ENCODE data around the gene PPP4R1.

The PPP4R1 gene

DNA sequence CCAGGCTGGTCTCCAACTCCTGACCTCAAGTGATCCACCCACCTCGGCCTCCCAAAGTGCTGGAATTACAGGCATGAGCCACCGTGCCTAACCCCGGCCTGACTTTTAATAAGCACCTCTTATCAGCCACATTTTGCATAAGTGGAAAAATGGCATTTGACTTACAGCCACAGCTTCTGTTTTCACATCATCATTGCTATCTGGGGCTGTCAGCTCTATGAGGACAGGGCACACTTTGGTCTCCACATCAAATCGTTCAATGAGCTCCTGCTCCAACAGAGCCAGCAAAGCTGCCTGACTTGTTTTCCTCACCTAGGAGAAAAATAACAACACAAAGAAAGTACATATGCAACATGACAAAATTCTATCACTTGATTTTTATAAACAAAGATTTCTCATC is 26.4 kb downstream of the PPP4R1 start:
- DNase-seq (ENCODE audit: low read depth) = no peak

DNA sequence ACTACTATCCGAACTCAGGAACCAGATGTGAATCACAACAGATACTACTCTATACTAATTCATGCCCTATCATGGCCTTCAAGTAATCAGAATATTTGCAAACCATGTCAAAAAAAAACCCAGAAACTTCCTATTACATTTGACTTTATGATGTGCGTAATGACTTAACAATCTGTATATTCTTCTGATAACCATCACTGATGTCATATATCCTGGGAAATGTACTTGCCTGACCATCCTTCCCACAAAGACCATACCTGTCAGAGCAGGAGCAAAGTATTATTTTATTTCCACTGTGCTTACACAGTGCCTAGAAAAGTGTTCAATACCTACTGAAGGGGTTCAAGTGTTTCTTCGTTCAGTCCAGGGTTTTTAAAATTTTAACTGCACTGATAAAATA is 27.5 kb downstream of the PPP4R1 start:
- no peak for DNase-seq (ENCODE audit: low read depth)

DNA sequence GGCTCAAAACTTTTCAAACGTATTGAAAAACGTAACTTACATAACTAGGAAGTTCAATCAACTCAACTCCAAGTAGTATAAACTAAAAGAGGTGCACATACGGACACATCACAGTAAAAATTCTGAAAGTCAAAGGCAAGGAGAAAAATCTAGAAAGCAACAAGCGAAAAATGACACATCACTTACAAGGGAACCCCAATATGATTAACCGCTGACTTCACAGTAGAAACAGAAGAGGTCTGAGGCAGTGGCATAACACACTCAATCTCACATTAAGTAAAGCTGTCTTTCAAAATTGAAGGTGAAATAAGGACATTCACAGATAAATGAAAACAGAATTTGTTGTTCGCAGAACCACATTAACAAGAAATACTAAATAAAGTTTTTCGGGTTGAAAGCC is 32.7 kb downstream of the PPP4R1 start:
- no peak for DNase-seq (ENCODE audit: low read depth)

DNA sequence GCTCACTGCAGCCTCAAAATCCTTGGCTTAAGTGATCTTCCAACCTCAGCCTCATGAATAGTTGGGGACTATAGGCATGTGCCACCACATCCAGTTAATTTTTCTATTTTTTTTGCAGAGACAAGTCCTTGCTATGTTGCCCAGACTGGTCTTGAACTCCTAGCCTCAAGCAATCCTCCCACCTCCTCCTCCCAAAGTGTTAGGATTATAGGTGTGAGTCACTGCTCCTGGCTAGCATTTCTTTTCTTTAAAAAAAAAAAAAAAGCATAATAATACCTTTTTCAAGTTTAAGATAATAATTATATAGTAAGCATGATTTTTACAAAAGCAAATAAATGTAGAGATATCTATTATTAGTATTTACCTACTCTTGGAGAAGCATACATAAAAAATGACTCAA is 36.1 kb downstream of the PPP4R1 start:
- DNase-seq (ENCODE audit: low read depth) = no peak

DNA sequence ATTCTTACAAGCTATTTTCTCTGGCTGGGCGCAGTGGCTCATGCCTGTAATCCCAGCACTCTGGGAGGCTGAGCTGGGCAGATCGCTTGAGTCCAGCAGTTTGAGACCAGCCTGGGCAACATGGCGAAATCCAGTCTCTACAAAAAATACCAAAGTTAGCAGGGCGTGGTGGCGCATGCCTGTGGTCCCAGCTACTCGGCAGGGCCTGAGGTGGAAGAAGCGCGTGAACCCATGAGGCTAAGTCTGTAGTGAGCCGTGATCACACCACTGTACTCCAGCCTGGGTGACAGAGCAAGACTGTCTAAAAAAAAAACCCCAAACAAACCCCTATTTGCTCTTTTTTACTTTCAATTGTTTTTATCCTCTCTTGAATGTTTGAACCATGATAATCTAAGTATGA is 37.0 kb downstream of the PPP4R1 start:
- no peak for DNase-seq (ENCODE audit: low read depth)

DNA sequence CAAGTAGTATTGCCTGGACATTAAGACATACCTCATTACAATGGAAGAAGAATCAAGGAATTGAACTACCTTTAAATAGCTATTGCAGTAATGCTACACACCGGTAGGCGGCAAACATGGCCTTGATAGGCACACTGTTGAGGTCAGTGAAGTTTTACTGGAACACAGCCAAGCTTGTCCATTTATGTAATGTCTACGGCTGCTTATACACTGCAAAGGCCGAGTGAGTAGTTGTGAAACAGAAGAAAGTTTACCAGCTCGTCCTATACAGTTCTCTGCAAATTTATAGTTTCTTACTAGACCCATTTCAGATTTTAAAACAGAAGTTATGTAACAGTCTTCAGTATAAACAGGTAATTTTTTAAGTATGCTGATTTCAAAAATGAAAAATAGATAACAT is 38.8 kb downstream of the PPP4R1 start:
- DNase-seq (ENCODE audit: low read depth) = no peak

DNA sequence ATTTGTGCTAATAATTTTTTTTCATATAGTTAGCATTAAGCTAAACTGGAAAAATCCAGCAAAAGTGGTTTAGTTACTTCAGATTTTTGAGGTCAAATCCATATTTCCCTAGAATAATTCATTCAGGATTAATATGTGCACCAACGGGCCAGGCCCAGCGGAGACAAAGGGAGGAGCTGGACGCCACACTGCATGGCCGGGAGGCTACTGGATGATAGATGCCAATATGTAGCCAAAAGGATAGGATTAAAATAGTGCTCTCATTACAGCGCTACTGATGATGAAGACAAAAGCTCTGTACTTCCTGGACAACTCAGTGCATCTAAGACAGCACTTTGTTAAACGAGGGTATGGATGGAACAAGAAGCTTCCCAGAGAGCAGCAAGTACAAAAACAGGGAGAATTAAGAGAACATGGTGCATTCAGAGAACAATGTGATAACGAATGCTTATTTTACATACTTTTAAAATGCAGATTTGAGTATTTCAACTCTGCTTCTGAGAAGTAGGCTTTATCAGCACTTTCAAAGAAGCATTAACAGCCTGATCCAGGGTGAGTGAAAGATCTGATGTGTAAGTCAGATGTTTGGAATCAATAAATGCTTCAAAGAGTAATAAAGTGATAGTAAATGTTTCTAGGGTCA is 39.8 kb downstream of the PPP4R1 start:
- no peak for DNase-seq (ENCODE audit: low read depth)

DNA sequence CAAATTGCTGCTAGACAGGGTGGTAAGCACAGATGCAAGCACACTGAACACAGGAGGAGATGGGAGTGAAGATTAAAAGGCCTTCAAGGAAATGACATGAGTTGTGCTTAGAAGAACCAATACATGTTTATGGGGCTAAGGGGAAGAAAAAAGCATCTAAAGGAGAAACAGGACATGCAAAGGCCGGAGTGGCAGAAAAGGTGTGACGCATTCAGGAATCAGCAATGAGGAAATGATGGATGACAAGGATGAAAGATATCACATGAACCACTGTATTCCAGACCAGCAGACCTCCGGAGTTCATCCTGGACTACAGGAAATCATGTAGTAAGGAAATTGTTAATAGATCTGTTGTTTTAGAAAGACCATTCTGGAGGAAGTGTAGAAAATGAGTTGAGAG is 42.8 kb downstream of the PPP4R1 start:
- no peak for DNase-seq (ENCODE audit: low read depth)

DNA sequence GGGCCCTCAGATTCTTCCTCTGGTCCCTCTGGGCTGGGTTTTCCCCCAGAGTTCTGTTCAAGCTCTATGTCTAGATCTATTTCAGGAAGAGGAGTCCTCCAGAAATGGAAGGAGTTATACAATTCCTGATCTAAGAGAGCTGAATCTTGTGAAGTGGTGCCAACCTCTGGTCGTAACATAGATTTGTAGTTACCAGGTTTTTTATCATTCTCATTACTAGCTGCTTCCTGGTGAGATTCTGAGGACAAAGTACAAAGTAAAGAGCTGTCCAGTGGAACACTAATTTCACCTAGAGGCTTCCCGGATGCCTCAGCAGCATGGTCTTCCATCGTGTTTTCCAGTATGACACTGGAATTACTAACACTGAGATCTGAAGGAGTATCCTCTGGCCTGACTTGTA is 44.1 kb downstream of the PPP4R1 start:
- DNase-seq (ENCODE audit: low read depth) = no peak

DNA sequence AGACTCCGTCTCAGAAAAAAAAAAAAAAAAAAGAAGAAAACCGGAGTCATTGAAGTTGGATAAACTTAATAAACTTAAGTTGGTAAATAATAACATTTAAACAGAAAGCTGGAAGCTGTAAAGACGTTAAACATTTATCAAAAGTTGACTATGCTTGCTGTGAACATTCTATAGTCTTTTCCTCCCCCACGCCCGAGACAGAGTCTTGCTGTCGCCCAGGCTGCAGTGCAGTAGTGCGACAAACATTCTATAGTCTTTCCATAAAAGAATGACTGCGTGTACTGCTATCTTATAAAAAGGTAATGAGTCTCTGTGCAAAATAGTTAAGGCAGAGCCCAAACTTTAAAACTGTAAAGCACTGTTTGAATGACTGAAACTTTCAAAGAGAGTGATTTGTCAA is 45.2 kb downstream of the PPP4R1 start:
- DNase-seq (ENCODE audit: low read depth) = no peak

DNA sequence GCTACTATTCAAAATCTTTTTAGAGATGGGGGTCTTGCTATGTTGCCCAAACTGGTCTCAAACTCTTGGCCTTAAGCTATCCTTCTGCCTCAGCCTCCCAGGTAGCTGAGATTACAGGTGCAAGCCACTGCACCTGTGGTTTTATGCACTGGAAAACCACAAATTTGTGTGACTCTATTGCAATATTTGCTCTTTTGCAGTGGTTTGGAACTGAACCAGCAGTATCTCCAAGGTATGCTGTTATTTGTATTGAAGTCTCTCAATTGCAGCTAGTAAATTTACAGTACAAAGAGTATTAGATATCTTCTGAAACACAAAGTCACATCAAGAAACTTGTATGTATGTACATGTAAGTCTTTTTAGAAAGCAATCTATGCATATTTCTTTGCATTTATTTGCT is 46.2 kb downstream of the PPP4R1 start:
- no peak for DNase-seq (ENCODE audit: low read depth)

DNA sequence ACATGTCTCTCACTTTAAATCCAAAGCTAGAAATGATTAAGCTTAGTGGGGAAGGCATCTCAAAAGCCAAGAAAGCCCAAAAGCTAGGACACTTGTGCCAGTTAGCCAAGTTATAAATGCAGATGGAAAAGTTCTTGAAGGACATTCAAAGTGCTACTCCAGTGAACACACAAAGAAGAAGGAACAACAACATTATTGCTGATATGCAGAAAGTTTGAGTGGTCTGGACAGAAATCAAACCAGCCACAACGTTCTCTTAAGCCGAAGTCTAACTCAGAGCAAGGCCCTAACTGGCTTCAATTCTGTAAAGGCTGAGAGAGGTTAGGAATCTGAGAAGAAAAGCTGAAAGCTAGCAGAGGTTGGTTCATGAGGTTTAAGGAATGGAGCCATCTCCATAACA is 49.0 kb downstream of the PPP4R1 start:
- no peak for DNase-seq (ENCODE audit: low read depth)

DNA sequence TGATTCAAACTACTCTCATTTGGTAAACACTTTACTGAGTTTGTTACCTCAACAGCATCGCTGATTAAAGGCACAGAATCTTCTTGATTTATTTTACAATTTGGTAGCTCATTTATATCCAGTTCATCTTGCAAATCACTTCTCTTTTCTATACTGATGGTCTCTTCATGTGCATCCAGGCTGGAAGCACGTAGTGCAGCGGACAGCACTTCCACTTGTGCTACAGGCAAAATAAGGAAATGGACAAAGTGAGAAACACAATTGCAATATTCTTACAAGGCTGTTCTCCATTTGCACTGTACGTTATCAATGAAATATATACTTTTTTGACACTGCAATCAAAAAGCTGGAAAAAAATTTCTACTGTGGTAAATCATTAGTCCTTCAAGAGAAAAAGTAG is 51.0 kb downstream of the PPP4R1 start:
- no peak for DNase-seq (ENCODE audit: low read depth)

DNA sequence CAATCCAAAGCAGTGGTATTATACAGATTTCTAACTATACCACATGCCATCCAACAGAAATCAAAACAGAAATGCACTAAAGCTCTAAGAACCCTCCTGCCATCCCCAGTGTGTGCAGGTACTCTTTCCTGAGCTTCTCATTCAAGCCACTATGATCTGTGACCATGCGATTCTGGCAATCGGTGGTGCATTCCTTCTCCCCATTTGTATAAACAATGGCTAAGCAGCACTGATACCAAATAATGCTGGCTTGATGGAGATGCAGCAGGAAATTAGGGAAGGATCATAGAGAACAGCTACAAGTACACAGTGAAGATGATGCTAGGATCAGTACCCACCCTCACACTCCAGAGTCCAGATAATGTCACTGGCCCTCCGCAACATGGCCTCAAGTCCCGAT is 51.8 kb downstream of the PPP4R1 start:
- DNase-seq (ENCODE audit: low read depth) = no peak

DNA sequence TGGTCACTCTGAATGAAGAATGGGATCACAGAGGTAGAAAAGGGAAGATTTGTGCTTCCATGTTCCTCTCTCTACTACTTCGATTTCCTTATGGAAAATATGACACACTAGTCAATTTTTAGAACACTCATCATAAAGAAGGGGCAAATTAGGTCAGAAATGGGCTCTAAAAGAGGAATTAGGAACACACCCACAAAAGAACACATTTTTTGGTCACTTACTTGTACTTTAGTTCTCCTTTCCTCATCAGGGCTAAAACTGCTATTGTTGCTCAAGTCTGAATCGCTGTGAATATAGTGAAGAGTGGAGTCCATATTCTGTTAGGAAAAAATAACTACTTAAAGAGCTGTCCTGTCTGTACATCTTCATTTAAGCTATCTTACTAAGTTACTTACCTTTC is 52.6 kb downstream of the PPP4R1 start:
- DNase-seq (ENCODE audit: low read depth) = no peak

DNA sequence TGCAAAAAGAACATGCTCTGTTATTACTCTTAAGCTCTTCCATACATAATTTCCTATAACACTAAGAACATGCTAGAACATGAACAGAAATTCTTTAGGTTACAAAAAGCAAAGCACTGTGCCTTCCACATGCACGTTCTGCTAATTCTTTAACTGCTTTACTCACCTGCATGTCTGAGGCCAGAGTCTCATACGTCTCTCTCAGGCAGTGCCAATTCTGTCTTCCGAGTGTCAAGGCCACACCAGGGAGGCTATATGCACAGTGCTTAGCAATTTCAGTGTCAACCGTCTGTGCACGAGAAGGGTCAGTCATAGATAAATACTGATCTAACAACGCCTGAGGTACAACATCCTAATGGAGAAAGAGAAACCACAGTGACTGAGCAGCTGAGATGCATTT is 55.1 kb downstream of the PPP4R1 start:
- no peak for DNase-seq (ENCODE audit: low read depth)

DNA sequence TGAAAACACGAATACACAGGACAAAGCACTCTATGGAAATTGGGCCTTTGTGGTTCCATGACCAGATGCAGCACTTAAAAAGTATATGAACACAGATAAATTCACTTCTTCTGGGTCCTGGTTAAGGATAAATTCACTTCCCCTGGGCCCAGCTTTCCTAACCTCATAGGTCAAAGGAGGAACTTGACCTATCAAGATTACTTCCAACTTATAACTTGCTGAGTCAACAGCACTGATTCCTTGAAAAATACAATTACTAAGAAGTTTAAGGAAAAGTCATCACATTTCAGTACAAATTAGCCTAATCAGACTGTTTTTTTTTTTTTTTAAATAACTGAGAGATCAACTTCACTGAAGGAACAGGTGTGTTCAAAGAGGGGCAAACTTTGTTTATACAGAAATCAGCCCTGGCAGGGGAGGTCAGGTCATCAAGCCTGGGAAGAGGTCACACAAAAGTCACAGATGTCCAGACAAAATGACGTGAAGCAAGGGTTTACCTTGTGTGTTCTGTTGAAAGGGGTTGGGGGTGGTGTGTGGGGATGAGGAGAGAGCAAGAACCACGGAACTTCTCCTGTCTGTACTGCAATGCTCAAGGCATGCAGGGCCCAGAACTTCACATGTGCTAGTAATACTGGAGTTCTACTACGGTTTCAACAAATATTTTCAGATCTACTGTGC is 55.8 kb downstream of the PPP4R1 start:
- no peak for DNase-seq (ENCODE audit: low read depth)

DNA sequence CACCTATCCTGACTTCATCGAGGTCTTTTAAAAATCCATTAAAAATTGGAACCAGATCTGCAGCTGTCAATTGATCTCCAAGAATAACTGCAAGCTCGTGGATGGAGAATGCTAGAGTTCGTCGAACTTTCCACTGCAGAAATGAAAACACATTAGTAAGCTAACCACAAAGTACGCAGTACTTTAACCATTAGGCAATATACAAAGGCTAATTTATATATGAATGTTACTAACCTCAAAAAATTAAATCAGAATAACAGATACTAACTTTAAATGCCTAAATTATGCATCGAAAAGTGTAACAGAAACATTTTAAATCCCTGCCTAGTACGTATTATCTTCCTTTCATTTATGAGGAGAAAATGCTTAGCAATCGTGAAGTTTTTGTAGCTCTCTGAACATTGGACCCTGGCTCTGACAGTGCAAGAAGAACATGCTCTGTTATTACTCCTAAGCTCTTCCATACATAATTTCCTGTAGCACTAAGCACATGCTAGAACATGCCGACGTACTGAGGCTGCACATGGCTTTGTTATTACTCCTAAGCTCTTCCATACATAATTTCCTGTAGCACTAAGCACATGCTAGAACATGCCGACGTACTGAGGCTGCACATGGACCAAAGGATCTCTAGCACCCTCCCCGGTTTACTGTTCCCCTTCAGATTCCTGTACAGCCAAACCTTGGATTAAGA is 57.0 kb downstream of the PPP4R1 start:
- no peak for DNase-seq (ENCODE audit: low read depth)

DNA sequence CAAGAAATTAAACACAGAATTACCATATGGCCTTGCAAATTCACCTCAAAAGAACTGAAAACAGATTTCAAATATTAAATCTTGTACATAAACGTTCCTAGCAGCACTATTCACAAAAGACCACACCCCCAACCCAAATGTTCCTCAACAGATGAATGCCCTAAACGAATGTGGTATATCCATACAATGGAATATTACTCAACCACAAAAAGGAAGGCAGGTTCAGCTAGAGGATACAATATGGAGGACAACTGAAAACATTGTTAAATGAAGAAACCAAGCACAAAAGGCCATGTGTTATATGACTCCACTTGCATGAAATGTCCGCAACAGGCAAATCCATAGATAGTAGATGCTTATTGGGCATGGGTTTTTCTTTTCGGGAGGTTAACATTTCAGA is 61.7 kb downstream of the PPP4R1 start:
- DNase-seq (ENCODE audit: low read depth) = no peak

DNA sequence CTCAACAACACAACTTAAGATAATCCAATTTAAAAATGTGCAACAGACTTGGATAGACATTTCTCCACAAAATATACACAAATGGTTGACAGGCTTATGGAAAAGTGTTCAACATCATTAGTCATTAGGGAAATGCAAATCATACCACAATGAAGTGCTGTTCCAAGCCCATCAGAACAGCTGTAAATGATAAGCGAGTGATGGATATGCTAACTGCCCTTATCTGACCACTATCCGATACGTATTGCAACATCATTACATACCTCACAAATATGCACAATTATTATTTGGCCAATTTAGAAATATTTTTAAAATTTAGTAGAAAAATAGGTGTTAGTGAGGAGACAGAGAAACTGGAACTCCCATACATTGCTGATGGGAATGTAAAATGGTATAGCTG is 62.2 kb downstream of the PPP4R1 start:
- DNase-seq (ENCODE audit: low read depth) = no peak

DNA sequence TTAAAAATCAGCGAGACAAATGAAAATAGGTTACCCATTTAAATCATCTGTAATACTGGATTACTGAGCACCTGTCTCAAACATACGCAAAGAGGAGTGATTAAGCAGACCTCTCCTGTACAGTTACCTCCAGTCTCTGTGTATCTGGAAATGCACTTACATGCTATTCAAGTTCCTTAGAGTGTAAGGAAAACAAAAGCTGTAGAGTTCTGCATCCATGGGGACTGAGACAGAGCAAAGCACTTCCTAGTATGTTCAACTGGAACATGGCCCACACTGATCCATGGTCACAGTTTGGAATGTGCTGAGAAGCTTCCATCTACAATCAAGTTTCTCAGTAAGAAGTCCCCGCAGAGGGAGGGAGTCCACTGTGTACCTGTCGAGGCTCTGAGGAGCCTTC is 63.9 kb downstream of the PPP4R1 start:
- DNase-seq (ENCODE audit: low read depth) = no peak

DNA sequence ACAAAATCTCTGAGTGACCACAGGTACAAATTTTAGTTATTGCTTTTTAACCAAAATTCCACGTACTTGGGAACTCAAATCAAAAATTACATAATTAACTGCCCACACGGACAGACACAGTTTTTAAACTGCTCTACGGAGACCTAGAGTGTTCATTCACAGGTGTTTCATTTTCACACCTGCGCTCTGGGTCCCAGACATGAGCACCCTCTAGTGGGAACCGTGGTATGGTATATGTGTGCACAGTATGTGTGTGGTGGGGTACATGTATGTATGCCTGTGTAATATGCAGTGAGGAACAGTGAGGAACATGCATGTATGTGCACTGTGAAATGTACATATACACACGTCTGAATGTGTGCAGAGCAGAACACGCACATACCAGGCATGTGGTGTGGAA is 65.0 kb downstream of the PPP4R1 start:
- no peak for DNase-seq (ENCODE audit: low read depth)

DNA sequence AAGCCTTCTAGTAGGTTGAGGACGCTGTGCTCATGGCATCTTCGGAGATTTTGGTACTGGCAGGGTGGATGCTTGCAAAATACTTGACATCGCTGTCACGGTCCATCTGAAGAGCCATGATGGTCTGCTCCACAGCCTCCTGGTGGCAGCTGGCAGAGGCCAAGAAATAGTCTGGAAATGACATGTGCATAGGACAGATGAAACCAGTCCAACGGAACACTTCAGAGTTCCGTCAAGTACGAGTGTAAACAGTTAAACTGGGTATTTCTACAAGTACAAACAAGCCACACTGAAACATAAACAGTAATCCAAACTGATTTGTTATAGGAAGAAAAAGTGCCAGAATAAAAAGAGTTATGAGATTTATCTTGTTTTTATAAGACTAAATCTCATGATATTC is 66.6 kb downstream of the PPP4R1 start:
- no peak for DNase-seq (ENCODE audit: low read depth)

DNA sequence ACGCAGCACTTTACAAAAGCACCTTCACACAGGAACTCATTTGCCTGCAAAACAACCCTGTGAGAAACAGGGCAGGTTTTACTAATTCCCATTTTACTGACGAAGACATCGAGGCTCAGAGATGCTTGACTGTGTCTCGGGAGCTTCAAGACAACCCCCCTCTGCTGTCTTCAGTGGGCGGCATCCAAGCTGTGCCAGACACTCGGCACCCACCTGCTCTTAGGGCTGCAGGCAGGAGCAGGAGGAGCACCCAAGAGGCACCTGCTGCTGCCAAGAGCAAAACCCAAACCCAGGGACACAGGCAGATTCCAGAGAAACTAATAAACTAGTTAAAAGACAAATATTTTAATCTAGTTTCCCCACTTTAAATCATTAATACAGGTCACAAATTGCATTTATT is 67.9 kb downstream of the PPP4R1 start:
- DNase-seq (ENCODE audit: low read depth) = no peak
